IMR-90 (cell line): ENCODE results near the gene EMC1. TPM values are rescaled to one million over a fixed set of nuclear protein-coding genes. Genes with fewer than 3 reads are reported as not detected.
"Not testable (repeated sequence)": the region's sequence is repeated elsewhere in the genome, so short reads cannot be mapped to it uniquely, and the experiment has no call there.

Experiments
- ATAC-seq: fragments of 200-7000 bp; cut with Tn5 transposase; 2 replicates; pipeline ENCODE4 v1.9.1; 2020; ENCODE audit warnings: low read depth, mild to moderate bottlenecking, moderate library complexity
- BruUV-seq: library from RNA; stranded (reverse); fragments of 400-500 nt; replicated peaks from 2 replicates; lab custom pipeline; 2021; lab: Mats Ljungman, UMichigan
- CTCF ChIA-PET: fragments of 300-600 bp; formaldehyde crosslinking; extraction: SDS; loops from one replicate; lab custom pipeline; 2021; ENCODE audit warnings: antibody characterized with exemption; lab: Yijun Ruan, JAX
- POLR2A ChIA-PET: fragments of 300-600 bp; sonication (Branson Sonifier 250); formaldehyde crosslinking; loops from one replicate; lab custom pipeline; 2022; ENCODE audit warnings: antibody characterized with exemption; ENCODE audit not compliant: unreplicated experiment; lab: Charles Lee
- DNase-seq: peaks from one replicate; pipeline ENCODE4 v3.0.0; 2013
- H2AFZ ChIP-seq: replicated peaks from 2 replicates; pipeline ENCODE3; 2013; ENCODE audit warnings: low read length, mild to moderate bottlenecking; ENCODE audit not compliant: poor library complexity
- H2AK5ac ChIP-seq: 2 replicates; pipeline ENCODE4 v1.6.1; 2013; ENCODE audit warnings: low read depth, low read length, inconsistent platforms
- H2AK9ac ChIP-seq: replicated peaks from 2 replicates; pipeline ENCODE3; 2013; ENCODE audit warnings: mild to moderate bottlenecking, low read depth, low read length, moderate library complexity; ENCODE audit not compliant: poor library complexity
- H2BK120ac ChIP-seq: 2 replicates; pipeline ENCODE4 v1.6.1; 2013; ENCODE audit warnings: low read depth, low read length, inconsistent platforms
- H2BK15ac ChIP-seq: 3 replicates; pipeline ENCODE4 v1.6.1; 2013; ENCODE audit warnings: low read depth, low read length, inconsistent platforms
- H2BK20ac ChIP-seq: 2 replicates; pipeline ENCODE4 v1.6.1; 2013; ENCODE audit warnings: low read depth, mild to moderate bottlenecking, inconsistent platforms, low read length, moderate library complexity
- H2BK5ac ChIP-seq: 2 replicates; pipeline ENCODE4 v1.6.1; 2013; ENCODE audit warnings: mild to moderate bottlenecking, low read depth, low read length, inconsistent platforms; ENCODE audit not compliant: poor library complexity, severe bottlenecking
- H3K14ac ChIP-seq: replicated peaks from 2 replicates; pipeline ENCODE4 v1.6.1; 2013; ENCODE audit warnings: low read depth, low read length, inconsistent platforms
- H3K18ac ChIP-seq: 2 replicates; pipeline ENCODE4 v1.6.1; 2013; ENCODE audit warnings: low read depth, low read length, control low read depth
- H3K23ac ChIP-seq: 2 replicates; pipeline ENCODE4 v1.6.1; 2013; ENCODE audit warnings: low read depth, low read length, inconsistent platforms
- H3K27ac ChIP-seq: 2 replicates; pipeline ENCODE4 v1.5.1; 2013; ENCODE audit warnings: mild to moderate bottlenecking, control low read depth, low read length; ENCODE audit not compliant: insufficient read depth
- H3K27me3 ChIP-seq: 2 replicates; pipeline ENCODE4 v1.6.1; 2013; ENCODE audit warnings: low read length; ENCODE audit not compliant: control insufficient read depth, insufficient read depth
- H3K36me3 ChIP-seq: 2 replicates; pipeline ENCODE4 v1.6.1; 2013; ENCODE audit warnings: low read length, mixed read lengths; ENCODE audit not compliant: control insufficient read depth, insufficient read depth
- H3K4ac ChIP-seq: 2 replicates; pipeline ENCODE4 v1.6.1; 2013; ENCODE audit warnings: low read depth, low read length, inconsistent platforms
- H3K4me1 ChIP-seq: 2 replicates; pipeline ENCODE4 v1.6.1; 2013; ENCODE audit warnings: low read length, mixed read lengths; ENCODE audit not compliant: control insufficient read depth, insufficient read depth
- H3K4me2 ChIP-seq: 2 replicates; pipeline ENCODE4 v1.6.1; 2013; ENCODE audit warnings: low read depth, mild to moderate bottlenecking, control low read depth, low read length, moderate library complexity
- H3K4me3 ChIP-seq: 2 replicates; pipeline ENCODE4 v1.5.1; 2013; ENCODE audit warnings: low read depth, mild to moderate bottlenecking, control low read depth, low read length, moderate library complexity; ENCODE audit not compliant: insufficient read depth
- H3K56ac ChIP-seq: 2 replicates; pipeline ENCODE4 v1.6.1; 2013; ENCODE audit warnings: low read length, inconsistent platforms; ENCODE audit not compliant: insufficient read depth; ENCODE audit errors: extremely low read depth
- H3K79me1 ChIP-seq, 2 experiments: 2 replicates each; pipeline ENCODE4 v1.6.1; 2013; ENCODE audit warnings: low read length in 2 of 2, inconsistent platforms in 1 of 2, low read depth in 1 of 2
- H3K9ac ChIP-seq: 2 replicates; pipeline ENCODE4 v1.6.1; 2013; ENCODE audit warnings: low read depth, low read length, control low read depth
- H3K9me1 ChIP-seq: 2 replicates; pipeline ENCODE4 v1.6.1; 2013; ENCODE audit warnings: low read length, inconsistent platforms; ENCODE audit not compliant: insufficient read depth
- H3K9me3 ChIP-seq: 2 replicates; pipeline ENCODE4 v1.6.1; 2013; ENCODE audit warnings: low read length; ENCODE audit not compliant: control insufficient read depth, insufficient read depth
- H4K20me1 ChIP-seq: 2 replicates; pipeline ENCODE4 v1.6.1; 2013; ENCODE audit warnings: low read length, inconsistent platforms; ENCODE audit not compliant: insufficient read depth
- H4K5ac ChIP-seq: 2 replicates; pipeline ENCODE4 v1.6.1; 2013; ENCODE audit warnings: mild to moderate bottlenecking, low read depth, low read length, control low read depth
- H4K8ac ChIP-seq, 2 experiments: 2 replicates each; pipeline ENCODE4 v1.6.1; 2013; ENCODE audit warnings: low read depth in 2 of 2, low read length in 2 of 2, control low read depth in 1 of 2, inconsistent platforms in 1 of 2
- H4K91ac ChIP-seq: 2 replicates; pipeline ENCODE4 v1.6.1; 2013; ENCODE audit warnings: low read depth, low read length, inconsistent platforms; ENCODE audit not compliant: insufficient read depth
- MAFK ChIP-seq: IDR thresholded peaks from 2 replicates; pipeline ENCODE4 v1.6.1; 2012; ENCODE audit warnings: low read depth, low read length, improper control_type of control experiment
- WGBS, 2 experiments: methylation state at CpG; one replicate each; pipeline versions ENCODE4 v1.1.5 to v1.1.7; 2013; ENCODE audit warnings: missing lambda C conversion rate in 2 of 2; ENCODE audit not compliant: insufficient read length in 1 of 2; ENCODE audit errors: extremely low coverage in 2 of 2; 5-methylcytosine and 5-hydroxymethylcytosine counted together
- dilution Hi-C: fragments of 300-500 bp; cut with HindIII; formaldehyde crosslinking; loops from one replicate; pipeline ENCODE4 v1.14.3; 2018; ENCODE audit warnings: low sequenced_read_pairs; ENCODE audit not compliant: unreplicated experiment
- in situ Hi-C: fragments of 300-500 bp; cut with MboI; formaldehyde crosslinking; loops from 3 replicates; pipeline ENCODE4 v1.14.3; 2019; ENCODE audit warnings: low sequenced_read_pairs, inconsistent platforms, mixed read lengths
- intact Hi-C: fragments of 100-400 bp; cut with micrococcal nuclease; formaldehyde crosslinking; loops from 2 replicates; pipeline ENCODE4 v1.10.0; 2022
- polyA plus RNA-seq, 3 experiments: library from polyadenylated mRNA; depleted of rRNA; stranded (reverse); fragments of >200 nt; gene quantifications; 2 replicates each; pipeline ENCODE4 v1.2.3, GENCODE V29; 2012; ENCODE audit warnings: low replicate concordance in 1 of 3
- total RNA-seq: library from RNA; depleted of rRNA; stranded (reverse); fragments of >200 nt; gene quantifications from 2 replicates; pipeline ENCODE4 v1.2.3, GENCODE V29; 2012

Gene EMC1
- total and polyA plus RNA-seq, 2 of the 4 experiments (the other 2 are of a cell fraction) = 65.4 to 114 TPM

DNA sequence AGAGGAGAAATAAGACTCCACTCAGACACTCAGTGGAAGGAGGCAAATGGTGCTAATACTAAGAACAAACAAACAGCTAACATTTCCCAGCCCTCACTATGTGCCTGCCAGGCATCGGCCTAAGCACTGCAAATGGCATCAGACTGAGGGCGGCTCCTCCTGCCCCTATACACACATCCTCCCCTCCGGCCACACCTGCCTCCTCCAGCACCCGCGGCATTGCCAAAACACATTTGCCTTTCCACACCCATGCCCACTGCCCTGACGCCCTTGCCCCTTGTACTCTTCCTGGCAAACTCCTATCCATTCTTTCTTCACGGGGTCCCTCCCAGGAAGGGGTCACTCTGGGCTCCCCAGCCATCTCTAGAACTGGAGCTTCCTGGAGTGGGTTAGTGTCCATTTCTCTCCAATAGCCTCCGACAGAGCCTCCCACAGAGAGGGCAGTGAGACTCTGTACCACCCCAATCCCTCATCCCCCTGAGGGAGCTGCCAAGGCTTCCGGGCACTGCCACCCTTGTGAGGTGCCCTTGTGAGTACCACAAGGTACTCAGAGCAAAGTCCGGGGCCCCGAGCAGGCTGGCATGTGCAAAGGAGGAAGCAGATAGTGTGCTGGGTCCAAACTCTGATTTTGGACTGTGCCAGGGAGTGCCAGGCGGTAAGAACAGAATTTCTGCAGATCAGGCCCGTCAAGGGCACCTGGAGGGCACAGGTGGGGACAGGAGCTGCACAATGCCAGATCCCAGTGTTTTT, 36.3 kb upstream of the EMC1 start:
- H3K4me2 ChIP-seq = no peak overlapping the region
- POLR2A ChIA-PET = no interaction called here

GRCh38 chr1:19285807-19286206, 34.5 kb upstream of the EMC1 start:
- in situ Hi-C loops, H2AK5ac ChIP-seq, H3K23ac ChIP-seq, CTCF ChIA-PET, dilution Hi-C loops, H4K20me1 ChIP-seq, H3K27me3 ChIP-seq, H3K9me1 ChIP-seq, H3K4me1 ChIP-seq, H2BK20ac ChIP-seq, H3K4me3 ChIP-seq, H2BK15ac ChIP-seq, H3K4ac ChIP-seq, H2AFZ ChIP-seq, H3K14ac ChIP-seq, H4K91ac ChIP-seq, H2BK5ac ChIP-seq, ATAC-seq, H3K9ac ChIP-seq, H3K9me3 ChIP-seq, H4K5ac ChIP-seq, H4K8ac ChIP-seq, H3K79me1 ChIP-seq, intact Hi-C loops, POLR2A ChIA-PET, H3K56ac ChIP-seq, BruUV-seq, H3K27ac ChIP-seq, H2AK9ac ChIP-seq, H3K36me3 ChIP-seq, DNase-seq, H3K18ac ChIP-seq, H3K4me2 ChIP-seq, H2BK120ac ChIP-seq: not testable (repeated sequence)
- WGBS, 2 experiments = 100% methylated on average over 1 of the region's 3 CpGs; no CpG with 5 or more reads in 1 of the 2 experiments

More for the DNA sequence above, 36.3 kb upstream of the EMC1 start:
- Histone ChIP-seq H2AK9ac (no peak overlapping the region), H3K27ac (no peak overlapping the region), H3K18ac (no peak overlapping the region), H3K36me3 (peaks cover 3% of the 10 kb centered on the region), H3K23ac (no peak overlapping the region), H3K56ac (no peak overlapping the region), H3K4me3 (no peak overlapping the region), H3K27me3 (no peaks in the 10 kb centered on the region), H2AK5ac (no peak overlapping the region), H3K79me1 (no peaks in the 10 kb centered on the region; a peak in 1 of 4 replicates), H3K4me1 (peaks cover 6% of the 10 kb centered on the region), H4K8ac (no peak overlapping the region), H2BK120ac (no peak overlapping the region), H2AFZ (no peak overlapping the region), H3K4ac (no peak overlapping the region), H2BK20ac (no peak overlapping the region), H4K20me1 (no peaks in the 10 kb centered on the region), H4K91ac (no peak overlapping the region), H4K5ac (no peak overlapping the region), H3K9me3 (no peaks in the 10 kb centered on the region), H3K9me1 (no peaks in the 10 kb centered on the region), H2BK15ac (no peak overlapping the region), H3K9ac (no peak overlapping the region), H3K14ac (no peak overlapping the region), H2BK5ac (no peak overlapping the region)
- CTCF ChIA-PET = no interaction called here
- intact Hi-C loops = no loop called here
- dilution Hi-C loops = no loop called here
- WGBS, 2 experiments = 96% methylated on average over 5 of the region's 13 CpGs; no CpG with 5 or more reads in 1 of the 2 experiments
- DNase-seq (no peak), ATAC-seq (no peak)
- in situ Hi-C loops = no loop called here
- no TSS peak for BruUV-seq
- no peak for TF ChIP-seq MAFK
